PC-3 (cell line): Measurements from ENCODE around the gene EDAR. TPM values are rescaled to one million over a fixed set of nuclear protein-coding genes. Genes with fewer than 3 reads are reported as not detected.

ENCODE experiments used
- ATAC-seq: fragments of 200-7000 bp; cut with Tn5 transposase; 2 replicates; pipeline ENCODE4 v1.9.1; 2020; ENCODE audit warnings: mild to moderate bottlenecking, moderate library complexity
- BruUV-seq: library from RNA; stranded (reverse); fragments of 400-500 nt; replicated peaks from 2 replicates; lab custom pipeline; 2021; lab: Mats Ljungman, UMichigan
- CTCF ChIA-PET: fragments of 300-600 bp; sonication (Branson Sonifier 250); formaldehyde crosslinking; loops from one replicate; lab custom pipeline; 2022; ENCODE audit warnings: antibody characterized with exemption; lab: Charles Lee
- POLR2A ChIA-PET: fragments of 300-600 bp; sonication (Branson Sonifier 250); formaldehyde crosslinking; loops from one replicate; lab custom pipeline; 2022; ENCODE audit warnings: antibody characterized with exemption; ENCODE audit not compliant: unreplicated experiment; lab: Charles Lee
- DNase-seq: peaks from one replicate; pipeline ENCODE4 v3.0.0-alpha.2; 2015
- H2AFZ ChIP-seq: fragments of 300-600 bp; sonication (generic); 2 replicates; pipeline ENCODE4 v1.6.0; 2016; ENCODE audit warnings: antibody characterized with exemption, low read length
- H3F3A ChIP-seq: fragments of 300-600 bp; sonication (generic); one replicate; pipeline ENCODE4 v1.6.0; 2017; ENCODE audit warnings: antibody characterized with exemption, low read length, control low read depth, mild to moderate bottlenecking; ENCODE audit not compliant: unreplicated experiment
- H3K27ac ChIP-seq: fragments of 300-600 bp; sonication (generic); 2 replicates; pipeline ENCODE4 v1.5.1; 2016; ENCODE audit warnings: mild to moderate bottlenecking, low read length
- H3K27me3 ChIP-seq: fragments of 300-600 bp; sonication (generic); 2 replicates; pipeline ENCODE4 v1.6.1; 2016; ENCODE audit warnings: low read length, mixed read lengths
- H3K36me3 ChIP-seq: fragments of 300-600 bp; sonication (generic); 2 replicates; pipeline ENCODE4 v1.6.1; 2016; ENCODE audit warnings: low read depth, mixed run types, low read length, mixed read lengths
- H3K4me1 ChIP-seq: fragments of 300-600 bp; sonication (generic); 2 replicates; pipeline ENCODE4 v1.5.1; 2016; ENCODE audit warnings: low read length; ENCODE audit not compliant: insufficient read depth
- H3K4me2 ChIP-seq: fragments of 300-600 bp; sonication (generic); 2 replicates; pipeline ENCODE4 v1.6.0; 2016; ENCODE audit warnings: low read length
- H3K4me3 ChIP-seq: fragments of 300-600 bp; sonication (generic); 2 replicates; pipeline ENCODE4 v1.5.1; 2016; ENCODE audit warnings: mild to moderate bottlenecking, low read length, mixed read lengths
- H3K79me2 ChIP-seq: fragments of 300-600 bp; sonication (generic); 2 replicates; pipeline ENCODE4 v1.6.1; 2017; ENCODE audit warnings: low read length, mixed read lengths
- H3K9ac ChIP-seq: fragments of 300-600 bp; sonication (generic); 2 replicates; pipeline ENCODE4 v1.6.0; 2016; ENCODE audit warnings: mild to moderate bottlenecking, low read length
- H3K9me2 ChIP-seq: fragments of 300-600 bp; sonication (generic); replicated peaks from 2 replicates; pipeline ENCODE4 v1.6.1; 2016; ENCODE audit warnings: mixed run types, low read length, mixed read lengths
- H3K9me3 ChIP-seq: fragments of 300-600 bp; sonication (generic); 2 replicates; pipeline ENCODE4 v1.6.1; 2016; ENCODE audit warnings: low read length, mixed read lengths
- H4K20me1 ChIP-seq: fragments of 300-600 bp; sonication (generic); 2 replicates; pipeline ENCODE4 v1.6.1; 2016; ENCODE audit warnings: low read length, mixed read lengths
- CTCF ChIP-seq: fragments of 300-600 bp; sonication (generic); conservative IDR thresholded peaks from 2 replicates; pipeline ENCODE4 v1.5.1; 2017; ENCODE audit warnings: antibody characterized with exemption, low read depth, mild to moderate bottlenecking, low read length
- EZH2 ChIP-seq: fragments of 300-600 bp; sonication (generic); IDR thresholded peaks from one replicate; pipeline ENCODE4 v1.6.1; 2017; ENCODE audit warnings: antibody characterized with exemption, mild to moderate bottlenecking, low read length; ENCODE audit not compliant: unreplicated experiment
- EZH2phosphoT487 ChIP-seq: fragments of 300-600 bp; sonication (generic); IDR thresholded peaks from 2 replicates; pipeline ENCODE4 v1.6.1; 2018; ENCODE audit warnings: mild to moderate bottlenecking, antibody characterized with exemption, low read length, borderline replicate concordance
- intact Hi-C: fragments of 100-400 bp; cut with micrococcal nuclease; formaldehyde crosslinking; loops from 2 replicates; pipeline ENCODE4 v1.9.0; 2023
- total RNA-seq: library from RNA; depleted of rRNA; stranded (reverse); fragments of >200 nt; gene quantifications from 2 replicates; pipeline ENCODE4 v1.2.3, GENCODE V29; 2014

Gene EDAR
- total RNA-seq, 1 experiment from 2014 or later, result 0.04 TPM

GRCh38 chr2:108918156-108918874 is 70.7 kb downstream of the EDAR start:
- no peak overlapping the region for H3K27ac ChIP-seq
- CTCF ChIA-PET, result no interaction called here
- POLR2A ChIA-PET, result no interaction called here
- H3K9ac ChIP-seq, result no peak overlapping the region
- intact Hi-C loops, result no loop called here
- H2AFZ ChIP-seq, result no peak overlapping the region
- ATAC-seq (no peak), DNase-seq (no peak)
- H3K79me2 ChIP-seq, result no peaks in the 10 kb centered on the region
- no peaks in the 10 kb centered on the region for H4K20me1 ChIP-seq
- no peaks in the 10 kb centered on the region for H3K36me3 ChIP-seq
- no peak overlapping the region for H3K4me2 ChIP-seq
- H3K4me1 ChIP-seq, result peaks cover 24% of the 10 kb centered on the region
- H3K4me3 ChIP-seq, result no peak overlapping the region
- H3K9me3 ChIP-seq, result no peaks in the 10 kb centered on the region
- no TSS peak for BruUV-seq
- no peaks in the 10 kb centered on the region for H3K27me3 ChIP-seq
- H3F3A ChIP-seq, result no peaks in the 10 kb centered on the region
- TF ChIP-seq EZH2 (no peak), CTCF (no peak), EZH2phosphoT487 (no peak)
- no peaks in the 10 kb centered on the region for H3K9me2 ChIP-seq

DNA sequence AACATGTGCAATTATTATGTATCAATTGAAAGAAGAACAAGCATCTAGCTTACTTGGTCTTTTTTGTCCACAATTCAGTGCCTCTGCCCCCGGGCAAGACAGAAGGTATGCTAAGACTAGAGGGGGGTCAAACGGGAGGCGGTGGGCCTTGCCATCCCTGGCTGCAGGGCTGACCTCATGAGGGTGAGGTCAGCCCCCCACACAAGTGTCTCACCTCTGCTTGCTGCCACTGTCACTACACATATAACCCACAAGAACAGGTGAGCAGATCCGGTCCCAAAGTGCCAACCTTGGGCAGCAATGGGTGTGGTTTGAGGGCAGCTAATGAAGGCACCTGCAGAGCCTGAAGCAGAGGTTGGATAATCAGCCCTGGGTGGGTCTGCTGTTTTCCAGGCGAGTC is 71.5 kb downstream of the EDAR start:
- Histone ChIP-seq H4K20me1 (no peaks in the 10 kb centered on the region), H3K27me3 (no peaks in the 10 kb centered on the region), H3K9me3 (no peaks in the 10 kb centered on the region), H3K27ac (no peak overlapping the region), H3K4me2 (no peak overlapping the region), H3K9me2 (no peaks in the 10 kb centered on the region), H3K4me3 (no peak overlapping the region), H2AFZ (no peak overlapping the region), H3F3A (no peaks in the 10 kb centered on the region), H3K36me3 (no peaks in the 10 kb centered on the region), H3K4me1 (peaks cover 16% of the 10 kb centered on the region), H3K9ac (no peak overlapping the region), H3K79me2 (no peaks in the 10 kb centered on the region)
- BruUV-seq, result no TSS peak
- CTCF ChIA-PET, result interaction anchor here (0.7 kb wide), 1 partner anchor 52 kb away, joined by 6 read pairs; no protein-coding TSS in a partner anchor
- DNase-seq (no peak), ATAC-seq (no peak)
- POLR2A ChIA-PET, result no interaction called here
- no peak for TF ChIP-seq CTCF
- TF ChIP-seq EZH2phosphoT487, result no peak
- no peak for TF ChIP-seq EZH2
- intact Hi-C loops, result no loop called here

DNA sequence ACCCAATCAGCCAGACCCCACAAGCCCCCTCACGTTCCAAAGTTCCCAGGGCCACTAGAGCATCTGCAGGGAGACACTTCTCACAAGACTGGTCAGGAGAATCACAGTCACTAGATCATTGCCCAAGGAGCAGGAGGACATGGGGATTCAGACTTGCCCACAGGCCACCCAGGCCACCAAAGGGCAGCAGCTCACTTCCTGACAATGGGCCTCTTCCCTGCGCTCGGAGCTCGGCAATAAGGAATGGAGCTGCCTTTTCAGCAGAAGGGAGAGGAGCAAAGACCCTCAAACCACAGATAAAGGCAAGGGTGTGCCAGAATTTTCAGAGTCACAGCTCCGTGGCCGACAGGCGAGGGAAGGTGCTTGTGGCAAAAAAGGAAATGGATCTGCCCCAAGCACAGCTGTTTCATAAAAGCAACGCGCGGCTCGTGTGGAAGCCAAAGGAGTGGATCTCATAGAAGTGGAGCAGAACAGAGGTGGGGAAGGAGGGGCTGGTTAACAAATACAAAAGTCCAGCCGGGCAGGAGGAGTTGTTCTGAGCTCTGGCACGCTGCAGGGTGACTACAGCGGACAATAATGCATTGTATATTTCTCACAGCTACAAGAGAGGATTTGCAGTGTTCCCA is 72.1 kb downstream of the EDAR start:
- H3K27me3 ChIP-seq, result no peaks in the 10 kb centered on the region
- H3K4me2 ChIP-seq, result no peak overlapping the region
- BruUV-seq, result no TSS peak
- ATAC-seq (no peak), DNase-seq (no peak)
- no peaks in the 10 kb centered on the region for H3K36me3 ChIP-seq
- H4K20me1 ChIP-seq, result no peaks in the 10 kb centered on the region
- H3K79me2 ChIP-seq, result no peaks in the 10 kb centered on the region
- no peak overlapping the region for H3K4me3 ChIP-seq
- H3K9me2 ChIP-seq, result no peaks in the 10 kb centered on the region
- ChIA-PET POLR2A (interaction anchor here (0.6 kb wide), 1 partner anchor 16 kb away, joined by 5 read pairs; no protein-coding TSS in a partner anchor), CTCF (interaction anchor here (0.7 kb wide), 1 partner anchor 52 kb away, joined by 6 read pairs; no protein-coding TSS in a partner anchor)
- H2AFZ ChIP-seq, result no peak overlapping the region
- no peak overlapping the region for H3K9ac ChIP-seq
- TF ChIP-seq CTCF (no peak), EZH2 (no peak), EZH2phosphoT487 (no peak)
- H3F3A ChIP-seq, result no peaks in the 10 kb centered on the region
- peaks cover 10% of the 10 kb centered on the region for H3K4me1 ChIP-seq
- no peak overlapping the region for H3K27ac ChIP-seq
- no peaks in the 10 kb centered on the region for H3K9me3 ChIP-seq
- intact Hi-C loops, result no loop called here
